Heart left ventricle (tissue), 13 donors: Measurements from ENCODE around the gene PPP2R5B.

Experiments used
- CTCF ChIP-seq, 12 donors: fragments of 200-600 bp; sonication (generic) in 4 of 12; IDR thresholded peaks; one replicate each; pipeline versions ENCODE4 v1.5.0 to v1.8.0; 2018 to 2022; ENCODE audit warnings: antibody characterized with exemption in 12 of 12, mild to moderate bottlenecking in 5 of 12
- POLR2A ChIP-seq, 2 donors: fragments of 450-650 bp; IDR thresholded peaks; one replicate each; pipeline ENCODE4 v1.6.1; 2017; ENCODE audit warnings: antibody characterized with exemption in 2 of 2, mild to moderate bottlenecking in 2 of 2, moderate library complexity in 2 of 2
- donor health status: ischemic (EF 13 %, LVEDD 7.1; RV severe dilation, severe dysfunction).
- donor health status: DM: no; HTN: yes; CAD: no.
- donor health status: DM: no; HTN: no; CAD: no.
- donor health status: ischemic (EF 25% LVEDD 6.9; RV normal size, moderate dysfunction).
- donor health status: ischemic (EF 25% LVEDD 5.7; RV mildly dilated, moderate dysfunction).
- donor health status: ischemic (EF 35%, LVEDD 5.7; RV mildly dilated, moderate dysfunction).
- donor health status: nonischemic (EF 11% LVEDD 7.7; RV severe dilation, severe dysfunction).
- donor health status: DM: yes; HTN: yes; CAD: no.
- donor health status: PGD.
- donor health status: ischemic (EF 29% LVEDD 5.4; RV normal size, mild dysfunction).
- donor health status: nonischemic (EF 23%, LVEDD 6.1; RV moderate dilation, normal function).

- TF ChIP-seq CTCF (IDR thresholded peaks at IDR 0.05): no peak
- TF ChIP-seq POLR2A (IDR thresholded peaks at IDR 0.05): no peak
Observed at GRCh38 chr11:64878223-64878493, 46.3 kb upstream of the PPP2R5B start.
